Sigmoid colon (tissue), 4 donors: ENCODE measurements around the gene KCTD1.

Experiments used
- CTCF ChIP-seq, 4 experiments: fragments of 450-650 bp in 3 of 4; fragments of 200-600 bp in 1 of 4; IDR thresholded peaks; one replicate each; pipeline ENCODE4 v1.5.1; 2016 to 2019; ENCODE audit warnings: antibody characterized with exemption in 4 of 4, mild to moderate bottlenecking in 3 of 4, moderate library complexity in 2 of 4
- EP300 ChIP-seq, 4 donors: sonication (generic); formaldehyde crosslinking; IDR thresholded peaks; one replicate each; pipeline ENCODE4 v1.6.1; 2017; ENCODE audit warnings: antibody characterized with exemption in 4 of 4
- POLR2A ChIP-seq, 2 donors: fragments of 450-650 bp; IDR thresholded peaks; one replicate each; pipeline ENCODE4 v1.6.1; 2016; ENCODE audit warnings: antibody characterized with exemption in 2 of 2, mild to moderate bottlenecking in 2 of 2, moderate library complexity in 2 of 2

GRCh38 chr18:26453386-26453901 is 94.9 kb downstream of the KCTD1 start:
- no peak for TF ChIP-seq CTCF (IDR thresholded peaks at IDR 0.05)
- TF ChIP-seq EP300 (IDR thresholded peaks at IDR 0.05), result no peak
- no peak for TF ChIP-seq POLR2A (IDR thresholded peaks at IDR 0.05)
